Fibroblast of skin of right biceps (primary cell): ENCODE measurements around the gene SETD6.

Source experiments
- DNase-seq: peaks from one replicate; pipeline ENCODE4 v3.0.0-alpha.2; 2013

SETD6 gene

GRCh38 chr16:58494981-58495520, 20.3 kb upstream of the SETD6 start:
- DNase-seq, result peak; percentile 93

- no peak for DNase-seq
Observed at GRCh38 chr16:58495521-58496331, 19.6 kb upstream of the SETD6 start.

- DNase-seq, result no peak
Observed at GRCh38 chr16:58497468-58497867, 17.8 kb upstream of the SETD6 start.

GRCh38 chr16:58497935-58498334, 17.4 kb upstream of the SETD6 start:
- DNase-seq, result no peak

- DNase-seq, result no peak
Observed at GRCh38 chr16:58498341-58499091, 16.8 kb upstream of the SETD6 start.

GRCh38 chr16:58499092-58499511, 16.2 kb upstream of the SETD6 start:
- DNase-seq, result no peak

GRCh38 chr16:58499615-58500351, 15.5 kb upstream of the SETD6 start, which contains the start of gene NDRG4:
Gene NDRG4 (plus strand): TSS chr16:58500143. CDS start chr16:58500249, 106 bp downstream.
- DNase-seq, result peak; percentile 89

- DNase-seq, result no peak
Observed at GRCh38 chr16:58500430-58501241, 14.7 kb upstream of the SETD6 start.

- peak; percentile 18 for DNase-seq
Observed at GRCh38 chr16:58501242-58502131, 13.8 kb upstream of the SETD6 start.

- DNase-seq, result no peak
Observed at GRCh38 chr16:58502217-58502921, 12.9 kb upstream of the SETD6 start.

- DNase-seq, result no peak
Observed at GRCh38 chr16:58503166-58503862, 12.0 kb upstream of the SETD6 start.

- DNase-seq, result no peak
Observed at GRCh38 chr16:58503863-58504688, 11.2 kb upstream of the SETD6 start.

- no peak for DNase-seq
Observed at GRCh38 chr16:58506241-58507194, 8.8 kb upstream of the SETD6 start.

GRCh38 chr16:58507195-58507962, 7.9 kb upstream of the SETD6 start:
- DNase-seq, result no peak

GRCh38 chr16:58507963-58508670, 7.2 kb upstream of the SETD6 start:
- no peak for DNase-seq

- no peak for DNase-seq
Observed at GRCh38 chr16:58508671-58509251, 6.6 kb upstream of the SETD6 start.
